Stimulated activated effector memory CD8-positive, alpha-beta T cell treated with anti-CD3 and anti-CD28 coated beads, Interleukin-12 subunit alpha, Interleukin-12 subunit beta, amount 100 ng/mL, for 72 hours (primary cell): ENCODE results near the gene HLA-F.

Source experiments
- ATAC-seq: fragments of 150-1000 bp; cut with Tn5 transposase; 2 replicates; pipeline ENCODE4 v1.10.0; 2021
- DNase-seq, 2 donors: peaks; one replicate each; pipeline ENCODE4 v3.0.0; 2021 to 2022; ENCODE audit warnings: low spot score in 2 of 2
- H3K27ac Mint-ChIP-seq: one replicate; pipeline ENCODE4 v1.8.0; 2022; ENCODE audit warnings: mild to moderate bottlenecking, mixed read lengths
- H3K36me3 Mint-ChIP-seq: one replicate; pipeline ENCODE4 v1.8.0; 2022; ENCODE audit warnings: mild to moderate bottlenecking, mixed read lengths
- H3K4me1 Mint-ChIP-seq: one replicate; pipeline ENCODE4 v1.8.0; 2022; ENCODE audit warnings: mixed read lengths
- H3K4me3 Mint-ChIP-seq: one replicate; pipeline ENCODE4 v1.8.0; 2022; ENCODE audit warnings: mild to moderate bottlenecking, mixed read lengths
- H3K9me3 Mint-ChIP-seq: one replicate; pipeline ENCODE4 v1.8.0; 2022; ENCODE audit warnings: mixed read lengths

Gene HLA-F

GRCh38 chr6:29723262-29723665 lies at the start of gene HLA-F:
Gene HLA-F, plus strand, starts transcription at chr6:29723434. Its CDS starts 30 bp downstream, at chr6:29723464.
- peak; percentile 68 to 89 for DNase-seq
- Mint-ChIP-seq H3K36me3 (peaks cover 64% of the 10 kb centered on the region), H3K4me1 (peaks cover 62% of the 10 kb centered on the region), H3K27ac (peak within 1 kb of the TSS; percentile 97), H3K4me3 (peak within 1 kb of the TSS; percentile 90), H3K9me3 (no peaks in the 10 kb centered on the region)
- ATAC-seq, result peak; percentile 90

GRCh38 chr6:29674008-29674407 lies 49.2 kb upstream of the HLA-F start:
- no peaks in the 10 kb centered on the region for H3K36me3 Mint-ChIP-seq
- no peak for DNase-seq
- peaks cover 9% of the 10 kb centered on the region for H3K4me1 Mint-ChIP-seq
- no peak overlapping the region for H3K4me3 Mint-ChIP-seq
- no peak for ATAC-seq
- no peaks in the 10 kb centered on the region for H3K9me3 Mint-ChIP-seq
- H3K27ac Mint-ChIP-seq, result no peak overlapping the region

GRCh38 chr6:29675561-29675960 lies 47.7 kb upstream of the HLA-F start:
- Mint-ChIP-seq H3K27ac (no peak overlapping the region), H3K4me1 (peaks cover 9% of the 10 kb centered on the region), H3K4me3 (no peak overlapping the region), H3K9me3 (no peaks in the 10 kb centered on the region), H3K36me3 (no peaks in the 10 kb centered on the region)
- DNase-seq (no peak), ATAC-seq (no peak)

- Mint-ChIP-seq H3K4me3 (no peak overlapping the region), H3K4me1 (peaks cover 9% of the 10 kb centered on the region), H3K36me3 (no peaks in the 10 kb centered on the region), H3K9me3 (no peaks in the 10 kb centered on the region), H3K27ac (peak overlapping the region; percentile 9)
- no peak for DNase-seq
- ATAC-seq, result peak; percentile 16
Measured at GRCh38 chr6:29676981-29677601, 46.1 kb upstream of the HLA-F start.

GRCh38 chr6:29678114-29678513 lies 45.1 kb upstream of the HLA-F start:
- Mint-ChIP-seq H3K4me3 (no peak overlapping the region), H3K27ac (no peak overlapping the region)

GRCh38 chr6:29679962-29680361 lies 43.3 kb upstream of the HLA-F start:
- no peaks in the 10 kb centered on the region for H3K36me3 Mint-ChIP-seq
- peak overlapping the region; percentile 60 for H3K4me3 Mint-ChIP-seq
- H3K9me3 Mint-ChIP-seq, result no peaks in the 10 kb centered on the region
- ATAC-seq (no peak), DNase-seq (no peak)
- no peak overlapping the region for H3K27ac Mint-ChIP-seq
- peaks cover 9% of the 10 kb centered on the region for H3K4me1 Mint-ChIP-seq

More at GRCh38 chr6:29678114-29678513, 45.1 kb upstream of the HLA-F start:
- peaks cover 9% of the 10 kb centered on the region for H3K4me1 Mint-ChIP-seq
- ATAC-seq, result peak; percentile 34
- DNase-seq, result no peak
- no peaks in the 10 kb centered on the region for H3K36me3 Mint-ChIP-seq
- H3K9me3 Mint-ChIP-seq, result no peaks in the 10 kb centered on the region

GRCh38 chr6:29680416-29680815 lies 42.8 kb upstream of the HLA-F start:
- peak; percentile 31 for ATAC-seq
- H3K27ac Mint-ChIP-seq, result no peak overlapping the region

GRCh38 chr6:29680904-29681303 lies 42.3 kb upstream of the HLA-F start, which contains the start of gene ZFP57:
Gene ZFP57, minus strand, starts transcription at chr6:29681152. Its CDS starts 4,149 bp downstream, at chr6:29677003.
- no peak within 1 kb of the TSS for H3K27ac Mint-ChIP-seq
- H3K4me3 Mint-ChIP-seq, result peak within 1 kb of the TSS; percentile 60
- no peaks in the 10 kb centered on the region for H3K9me3 Mint-ChIP-seq
- ATAC-seq, result peak; percentile 48
- no peak for DNase-seq
- H3K36me3 Mint-ChIP-seq, result no peaks in the 10 kb centered on the region
- peaks cover 9% of the 10 kb centered on the region for H3K4me1 Mint-ChIP-seq

More at GRCh38 chr6:29680416-29680815, 42.8 kb upstream of the HLA-F start:
- H3K4me3 Mint-ChIP-seq, result peak overlapping the region; percentile 60
- peaks cover 9% of the 10 kb centered on the region for H3K4me1 Mint-ChIP-seq
- no peaks in the 10 kb centered on the region for H3K36me3 Mint-ChIP-seq
- DNase-seq, result no peak
- H3K9me3 Mint-ChIP-seq, result no peaks in the 10 kb centered on the region

GRCh38 chr6:29681811-29682210 lies 41.4 kb upstream of the HLA-F start:
- no peak for ATAC-seq
- H3K4me3 Mint-ChIP-seq, result no peak overlapping the region
- H3K36me3 Mint-ChIP-seq, result no peaks in the 10 kb centered on the region
- H3K27ac Mint-ChIP-seq, result no peak overlapping the region
- DNase-seq, result no peak
- H3K4me1 Mint-ChIP-seq, result peaks cover 6% of the 10 kb centered on the region
- H3K9me3 Mint-ChIP-seq, result no peaks in the 10 kb centered on the region

GRCh38 chr6:29685718-29686326 lies 37.4 kb upstream of the HLA-F start:
- Mint-ChIP-seq H3K9me3 (no peaks in the 10 kb centered on the region), H3K4me3 (no peak overlapping the region), H3K36me3 (no peaks in the 10 kb centered on the region), H3K27ac (no peak overlapping the region), H3K4me1 (no peaks in the 10 kb centered on the region)
- ATAC-seq (no peak), DNase-seq (no peak)

GRCh38 chr6:29694637-29695036 lies 28.6 kb upstream of the HLA-F start:
- Mint-ChIP-seq H3K27ac (no peak overlapping the region), H3K4me3 (no peak overlapping the region), H3K4me1 (no peaks in the 10 kb centered on the region), H3K9me3 (peaks cover 4% of the 10 kb centered on the region), H3K36me3 (no peaks in the 10 kb centered on the region)
- ATAC-seq, result no peak
- no peak for DNase-seq

- DNase-seq (no peak), ATAC-seq (no peak)
- H3K9me3 Mint-ChIP-seq, result peaks cover 4% of the 10 kb centered on the region
- H3K4me3 Mint-ChIP-seq, result no peak overlapping the region
- H3K4me1 Mint-ChIP-seq, result no peaks in the 10 kb centered on the region
- H3K27ac Mint-ChIP-seq, result no peak overlapping the region
- H3K36me3 Mint-ChIP-seq, result no peaks in the 10 kb centered on the region
Measured at GRCh38 chr6:29696147-29697125, 26.8 kb upstream of the HLA-F start.

- Mint-ChIP-seq H3K4me1 (peaks cover 12% of the 10 kb centered on the region), H3K27ac (no peak overlapping the region), H3K9me3 (no peaks in the 10 kb centered on the region), H3K36me3 (no peaks in the 10 kb centered on the region), H3K4me3 (no peak overlapping the region)
- ATAC-seq, result peak; percentile 92
- peak; percentile 78 to 87 for DNase-seq
Measured at GRCh38 chr6:29702519-29703103, 20.6 kb upstream of the HLA-F start.

GRCh38 chr6:29705389-29706231 lies 17.6 kb upstream of the HLA-F start:
- DNase-seq (peak in 1 of 2 donors; percentile 45), ATAC-seq (no peak)
- Mint-ChIP-seq H3K4me3 (no peak overlapping the region), H3K36me3 (no peaks in the 10 kb centered on the region), H3K9me3 (no peaks in the 10 kb centered on the region), H3K4me1 (peaks cover 42% of the 10 kb centered on the region), H3K27ac (peak overlapping the region; percentile 14)
